GM12875 (cell line): Measurements from ENCODE around the gene CCDC148.

Source experiments
- H3K4me3 ChIP-seq: one replicate; pipeline ENCODE4 v1.5.1; 2011; ENCODE audit warnings: low read depth, low read length, control low read depth
- CTCF ChIP-seq: IDR thresholded peaks from 2 replicates; pipeline ENCODE4 v1.5.1; 2011; ENCODE audit warnings: low read depth, mild to moderate bottlenecking, control low read depth, inconsistent platforms, low read length, moderate library complexity, borderline replicate concordance; ENCODE audit not compliant: insufficient read depth

Gene CCDC148

GRCh38 chr2:158199928-158200650, 256.5 kb downstream of the CCDC148 start:
- H3K4me3 ChIP-seq: no peak overlapping the region
- TF ChIP-seq CTCF: no peak

GRCh38 chr2:158197940-158198339, 258.6 kb downstream of the CCDC148 start:
- TF ChIP-seq CTCF: no peak
- H3K4me3 ChIP-seq: no peak overlapping the region

GRCh38 chr2:158194229-158194628, 262.3 kb downstream of the CCDC148 start:
- TF ChIP-seq CTCF: no peak
- no peak overlapping the region for H3K4me3 ChIP-seq

GRCh38 chr2:158192515-158193443, 263.8 kb downstream of the CCDC148 start:
- TF ChIP-seq CTCF: no peak

GRCh38 chr2:158191076-158191895, 265.3 kb downstream of the CCDC148 start:
- H3K4me3 ChIP-seq: no peak overlapping the region
- TF ChIP-seq CTCF: no peak

More at GRCh38 chr2:158192515-158193443, 263.8 kb downstream of the CCDC148 start:
- H3K4me3 ChIP-seq: no peak overlapping the region

GRCh38 chr2:158189526-158189925, 267.0 kb downstream of the CCDC148 start:
- H3K4me3 ChIP-seq: no peak overlapping the region
- no peak for TF ChIP-seq CTCF
